GM21360 (cell line): Measurements from ENCODE around the gene ZNF320.
"Not testable (repeated sequence)": the region's sequence is repeated elsewhere in the genome, so short reads cannot be mapped to it uniquely, and the experiment has no call there.

Experiments used
- ATAC-seq: cut with Tn5 transposase; IDR thresholded peaks from one replicate; pipeline ENCODE4 v1.9.1; 2021; ENCODE audit warnings: mild to moderate bottlenecking, moderate library complexity; ENCODE audit not compliant: unreplicated experiment

ZNF320 gene

GRCh38 chr19:52922841-52923777 lies 25.7 kb upstream of the ZNF320 start, which contains the start of gene ZNF888:
TSS of gene ZNF888 (minus strand) at chr19:52923428. CDS start at chr19:52917873, 5,555 bp downstream.
- ATAC-seq = peak; percentile 83

- ATAC-seq = no peak
Observed at GRCh38 chr19:52917531-52917930, 20.1 kb upstream of the ZNF320 start.

- ATAC-seq = no peak
Observed at GRCh38 chr19:52910648-52911047, 13.2 kb upstream of the ZNF320 start.

GRCh38 chr19:52904052-52904780 lies 6.8 kb upstream of the ZNF320 start:
- ATAC-seq = not testable (repeated sequence)

- ATAC-seq = no peak
Observed at GRCh38 chr19:52901842-52902241, 4.4 kb upstream of the ZNF320 start.

GRCh38 chr19:52898596-52898995 lies 1.2 kb upstream of the ZNF320 start:
- ATAC-seq = not testable (repeated sequence)

GRCh38 chr19:52898101-52898500 lies 666 bp upstream of the ZNF320 start:
- no peak for ATAC-seq

GRCh38 chr19:52896431-52897137 lies 851 bp downstream of the ZNF320 start:
- peak; percentile 4 for ATAC-seq

- ATAC-seq = no peak
Observed at GRCh38 chr19:52891336-52891735, 6.1 kb downstream of the ZNF320 start.

GRCh38 chr19:52889931-52890330 lies 7.5 kb downstream of the ZNF320 start:
- ATAC-seq = no peak

- ATAC-seq = no peak
Observed at GRCh38 chr19:52889076-52889475, 8.4 kb downstream of the ZNF320 start.

- ATAC-seq = no peak
Observed at GRCh38 chr19:52880895-52881389, 16.5 kb downstream of the ZNF320 start.

GRCh38 chr19:52872996-52873395 lies 24.4 kb downstream of the ZNF320 start:
- not testable (repeated sequence) for ATAC-seq

GRCh38 chr19:52871466-52871865 lies 26.0 kb downstream of the ZNF320 start:
- ATAC-seq = no peak

- ATAC-seq = not testable (repeated sequence)
Observed at GRCh38 chr19:52868031-52868430, 29.4 kb downstream of the ZNF320 start.

GRCh38 chr19:52857378-52858191 lies 39.9 kb downstream of the ZNF320 start, which contains the start of gene ZNF468:
TSS of gene ZNF468 (minus strand) at chr19:52857619. CDS start at chr19:52854272, 3,347 bp downstream.
- ATAC-seq = peak; percentile 95

GRCh38 chr19:52856540-52857377 lies 40.7 kb downstream of the ZNF320 start:
- ATAC-seq = peak; percentile 16
